Progenitor cell of endocrine pancreas (in vitro differentiated cells): Measurements from ENCODE around the gene ZNRF4. TPM values are rescaled to one million over a fixed set of nuclear protein-coding genes. Genes with fewer than 3 reads are reported as not detected.

Experiments
- DNase-seq: peaks from one replicate; pipeline ENCODE4 v3.0.0; 2021; ENCODE audit warnings: low spot score; ENCODE audit not compliant: unreplicated experiment
- H3K27ac Mint-ChIP-seq: 2 replicates; pipeline ENCODE4 v1.8.0; 2021; ENCODE audit warnings: mild to moderate bottlenecking, moderate library complexity, mixed read lengths
- H3K27me3 Mint-ChIP-seq: 2 replicates; pipeline ENCODE4 v1.8.0; 2021; ENCODE audit warnings: mixed read lengths
- H3K36me3 Mint-ChIP-seq: 2 replicates; pipeline ENCODE4 v1.8.0; 2022; ENCODE audit warnings: mixed read lengths; ENCODE audit not compliant: insufficient read depth
- H3K4me1 Mint-ChIP-seq: 2 replicates; pipeline ENCODE4 v1.8.0; 2021; ENCODE audit warnings: low read depth, mixed read lengths
- H3K4me3 Mint-ChIP-seq: 2 replicates; pipeline ENCODE4 v1.8.0; 2021; ENCODE audit warnings: low read depth, mild to moderate bottlenecking, moderate library complexity, mixed read lengths
- H3K9me3 Mint-ChIP-seq: 2 replicates; pipeline ENCODE4 v1.8.0; 2021; ENCODE audit warnings: low read depth, mixed read lengths
- total RNA-seq: library from RNA; stranded (reverse); gene quantifications from 2 replicates; pipeline ENCODE4 v1.2.1, GENCODE V29; 2021
- TF ChIP-seq, protein P1 (sequence below): fragments of 200-600 bp; sonication (generic); IDR thresholded peaks from one replicate; pipeline ENCODE4 v1.5.0; 2021; ENCODE audit warnings: antibody characterized with exemption, mild to moderate bottlenecking; ENCODE audit not compliant: unreplicated experiment

The ZNRF4 gene
- total RNA-seq, 1 donor from 2014 or later, result not detected

GRCh38 chr19:5444431-5444830, 10.8 kb upstream of the ZNRF4 start:
- no peak for DNase-seq
- Mint-ChIP-seq H3K4me3 (no peak overlapping the region), H3K36me3 (no peaks in the 10 kb centered on the region), H3K27me3 (peaks cover 20% of the 10 kb centered on the region), H3K4me1 (peaks cover 6% of the 10 kb centered on the region), H3K9me3 (no peaks in the 10 kb centered on the region), H3K27ac (no peak overlapping the region)
- TF ChIP-seq, protein P1, sequence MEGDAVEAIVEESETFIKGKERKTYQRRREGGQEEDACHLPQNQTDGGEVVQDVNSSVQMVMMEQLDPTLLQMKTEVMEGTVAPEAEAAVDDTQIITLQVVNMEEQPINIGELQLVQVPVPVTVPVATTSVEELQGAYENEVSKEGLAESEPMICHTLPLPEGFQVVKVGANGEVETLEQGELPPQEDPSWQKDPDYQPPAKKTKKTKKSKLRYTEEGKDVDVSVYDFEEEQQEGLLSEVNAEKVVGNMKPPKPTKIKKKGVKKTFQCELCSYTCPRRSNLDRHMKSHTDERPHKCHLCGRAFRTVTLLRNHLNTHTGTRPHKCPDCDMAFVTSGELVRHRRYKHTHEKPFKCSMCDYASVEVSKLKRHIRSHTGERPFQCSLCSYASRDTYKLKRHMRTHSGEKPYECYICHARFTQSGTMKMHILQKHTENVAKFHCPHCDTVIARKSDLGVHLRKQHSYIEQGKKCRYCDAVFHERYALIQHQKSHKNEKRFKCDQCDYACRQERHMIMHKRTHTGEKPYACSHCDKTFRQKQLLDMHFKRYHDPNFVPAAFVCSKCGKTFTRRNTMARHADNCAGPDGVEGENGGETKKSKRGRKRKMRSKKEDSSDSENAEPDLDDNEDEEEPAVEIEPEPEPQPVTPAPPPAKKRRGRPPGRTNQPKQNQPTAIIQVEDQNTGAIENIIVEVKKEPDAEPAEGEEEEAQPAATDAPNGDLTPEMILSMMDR, result no peak

DNA sequence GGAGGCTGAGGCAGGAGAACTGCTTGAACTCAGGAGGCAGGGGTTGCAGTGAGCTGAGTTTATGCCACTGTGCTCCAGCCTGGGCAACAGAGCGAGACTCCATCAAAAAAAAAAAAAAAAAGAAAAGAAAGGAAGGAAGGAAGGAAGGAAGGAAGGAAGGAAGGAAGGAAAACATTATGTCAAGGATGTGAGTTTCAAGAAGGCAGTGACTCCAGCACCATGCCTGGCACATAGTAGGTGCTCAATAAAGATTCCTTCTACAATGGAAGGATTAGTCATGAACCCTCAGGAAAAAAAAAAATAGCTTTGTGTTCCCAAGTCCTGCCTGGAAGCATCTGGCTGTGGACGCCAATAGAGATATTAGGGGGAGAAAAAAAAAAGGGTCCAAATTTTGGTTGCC, 10.1 kb upstream of the ZNRF4 start:
- Mint-ChIP-seq H3K27ac (no peak overlapping the region), H3K9me3 (no peaks in the 10 kb centered on the region), H3K4me3 (no peak overlapping the region), H3K27me3 (peaks cover 25% of the 10 kb centered on the region), H3K36me3 (no peaks in the 10 kb centered on the region), H3K4me1 (peaks cover 6% of the 10 kb centered on the region)
- DNase-seq, result no peak
- TF ChIP-seq, protein P1, result no peak

DNA sequence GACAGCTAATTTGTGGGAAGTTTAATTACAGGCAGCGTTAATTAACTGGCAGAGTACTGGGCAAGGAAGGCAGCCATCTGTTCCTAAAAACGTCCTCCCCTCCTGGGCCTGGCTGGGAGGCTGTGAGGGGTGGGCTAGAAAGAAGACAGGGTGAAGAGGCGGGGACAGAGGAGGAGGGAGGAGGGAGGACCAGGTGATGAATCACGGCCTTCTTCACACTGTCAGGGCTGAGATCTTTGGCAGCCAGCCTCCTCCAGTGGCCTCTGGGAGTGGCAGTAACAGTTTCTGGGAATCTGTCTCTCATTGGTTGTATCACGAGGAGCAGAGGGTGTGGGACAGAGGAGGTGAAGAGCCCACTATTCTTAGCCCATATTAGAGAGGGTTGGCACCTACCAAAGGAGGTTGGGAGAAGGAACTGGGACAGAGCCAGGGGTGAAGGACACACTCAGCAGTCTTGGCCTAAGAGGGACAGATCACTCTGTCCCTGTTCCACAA, 9.6 kb upstream of the ZNRF4 start:
- Mint-ChIP-seq H3K27me3 (peaks cover 27% of the 10 kb centered on the region), H3K4me1 (peaks cover 6% of the 10 kb centered on the region), H3K36me3 (no peaks in the 10 kb centered on the region), H3K27ac (no peak overlapping the region), H3K4me3 (no peak overlapping the region), H3K9me3 (no peaks in the 10 kb centered on the region)
- TF ChIP-seq, protein P1, result no peak
- no peak for DNase-seq

GRCh38 chr19:5447700-5448311, 7.4 kb upstream of the ZNRF4 start:
- H3K36me3 Mint-ChIP-seq, result no peaks in the 10 kb centered on the region
- TF ChIP-seq, protein P1, result no peak
- H3K27me3 Mint-ChIP-seq, result peaks cover 25% of the 10 kb centered on the region
- peaks cover 6% of the 10 kb centered on the region for H3K4me1 Mint-ChIP-seq
- no peak overlapping the region for H3K27ac Mint-ChIP-seq
- no peak overlapping the region for H3K4me3 Mint-ChIP-seq
- no peak for DNase-seq
- H3K9me3 Mint-ChIP-seq, result no peaks in the 10 kb centered on the region

GRCh38 chr19:5448374-5448773, 6.8 kb upstream of the ZNRF4 start:
- Mint-ChIP-seq H3K4me1 (peaks cover 6% of the 10 kb centered on the region), H3K4me3 (no peak overlapping the region), H3K9me3 (no peaks in the 10 kb centered on the region), H3K27ac (no peak overlapping the region), H3K36me3 (no peaks in the 10 kb centered on the region), H3K27me3 (peaks cover 25% of the 10 kb centered on the region)
- TF ChIP-seq, protein P1, result no peak
- no peak for DNase-seq
